Measurements from ENCODE around the gene RCCD1.

Gene RCCD1

DNA sequence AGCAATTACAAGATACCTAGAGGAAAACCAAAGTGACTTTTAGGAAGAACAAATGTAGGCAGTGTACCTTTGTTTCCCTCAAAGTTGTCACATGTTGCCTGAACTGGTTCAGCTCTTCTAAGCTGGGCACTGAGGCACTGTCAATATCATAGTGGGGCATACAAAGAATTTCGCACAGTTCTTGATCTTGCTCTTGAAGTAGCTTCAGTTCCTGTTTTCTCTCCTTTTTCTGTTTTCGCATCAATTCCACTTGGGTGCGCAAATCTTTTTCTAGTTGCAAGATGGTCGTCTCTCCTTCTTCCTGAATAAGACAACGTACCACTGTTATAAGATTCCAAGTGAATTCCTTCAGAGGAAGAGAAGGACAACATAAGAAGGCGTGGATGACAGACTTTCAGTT is 27.0 kb downstream of the RCCD1 start:
- ChIA-PET POLR2A (interaction anchor here (0.9 to 1.4 kb wide), 2 partner anchors 25 to 27 kb away, joined by 3 to 5 read pairs; partner anchors contain the start of gene RCCD1), CTCF (no interaction called here)
- DNase-seq (ENCODE audit: extremely low spot score): no peak
- no peak for TF ChIP-seq SUZ12 (IDR thresholded peaks at IDR 0.05)
- no peak for TF ChIP-seq CTBP1 (IDR thresholded peaks at IDR 0.05; ENCODE audit: borderline replicate concordance)
- TF ChIP-seq ZNF384 (IDR thresholded peaks at IDR 0.05): no peak
- no peak for TF ChIP-seq ELF4 (IDR thresholded peaks at IDR 0.05)
- no peak for TF ChIP-seq SP1 (IDR thresholded peaks at IDR 0.05)
- TF ChIP-seq, protein P1, sequence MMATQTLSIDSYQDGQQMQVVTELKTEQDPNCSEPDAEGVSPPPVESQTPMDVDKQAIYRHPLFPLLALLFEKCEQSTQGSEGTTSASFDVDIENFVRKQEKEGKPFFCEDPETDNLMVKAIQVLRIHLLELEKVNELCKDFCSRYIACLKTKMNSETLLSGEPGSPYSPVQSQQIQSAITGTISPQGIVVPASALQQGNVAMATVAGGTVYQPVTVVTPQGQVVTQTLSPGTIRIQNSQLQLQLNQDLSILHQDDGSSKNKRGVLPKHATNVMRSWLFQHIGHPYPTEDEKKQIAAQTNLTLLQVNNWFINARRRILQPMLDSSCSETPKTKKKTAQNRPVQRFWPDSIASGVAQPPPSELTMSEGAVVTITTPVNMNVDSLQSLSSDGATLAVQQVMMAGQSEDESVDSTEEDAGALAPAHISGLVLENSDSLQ (IDR thresholded peaks at IDR 0.05): no peak
- TF ChIP-seq FOXK2 (IDR thresholded peaks at IDR 0.05): no peak
- no peak for TF ChIP-seq NFRKB (IDR thresholded peaks at IDR 0.05)
- no peak for TF ChIP-seq FOXM1 (IDR thresholded peaks at IDR 0.05; ENCODE audit: borderline replicate concordance)
- no peak for TF ChIP-seq BHLHE40 (IDR thresholded peaks at IDR 0.05; ENCODE audit: borderline replicate concordance)
- no peak for TF ChIP-seq HDGF (IDR thresholded peaks at IDR 0.05; ENCODE audit: borderline replicate concordance)
- no peak for TF ChIP-seq ARNT (IDR thresholded peaks at IDR 0.05)
- TF ChIP-seq TARDBP (IDR thresholded peaks at IDR 0.05): no peak
- TF ChIP-seq FOXA1 (IDR thresholded peaks at IDR 0.05): no peak

DNA sequence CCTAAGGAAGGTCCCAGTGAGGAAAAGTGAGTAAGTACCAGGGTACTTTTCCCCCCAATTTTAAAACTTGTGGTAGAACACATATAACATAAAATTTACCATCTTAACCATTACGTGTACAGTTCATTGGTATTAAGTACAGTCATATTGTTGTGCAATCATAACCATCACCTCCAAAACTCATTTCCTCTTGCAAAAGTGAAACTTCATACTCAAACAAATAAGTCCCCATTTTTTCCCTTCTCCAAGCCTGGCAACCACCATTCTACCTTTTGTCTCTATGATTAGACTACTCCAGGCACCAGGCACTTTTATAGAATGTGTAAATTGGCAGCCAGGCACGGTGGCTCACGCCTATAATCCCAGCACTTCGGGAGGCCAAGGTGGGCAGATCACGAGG is 27.5 kb downstream of the RCCD1 start:
- DNase-seq (ENCODE audit: extremely low spot score): no peak
- CTCF ChIA-PET: interaction anchor here (0.8 kb wide), 1 partner anchor 26 kb away, joined by 3 read pairs; no protein-coding TSS in a partner anchor
- no peak for TF ChIP-seq LEF1 (IDR thresholded peaks at IDR 0.05; ENCODE audit: borderline replicate concordance)
- POLR2A ChIA-PET: no interaction called here

- no peak for TF ChIP-seq NFRKB (IDR thresholded peaks at IDR 0.05)
- TF ChIP-seq TARDBP (IDR thresholded peaks at IDR 0.05): no peak
- TF ChIP-seq FOXK2 (IDR thresholded peaks at IDR 0.05): no peak
- no peak for TF ChIP-seq CTBP1 (IDR thresholded peaks at IDR 0.05; ENCODE audit: borderline replicate concordance)
- no peak for TF ChIP-seq ZNF384 (IDR thresholded peaks at IDR 0.05)
- no peak for TF ChIP-seq SP1 (IDR thresholded peaks at IDR 0.05)
- no peak for TF ChIP-seq L3MBTL2 (conservative IDR thresholded peaks at IDR 0.05)
- no peak for TF ChIP-seq ELF4 (IDR thresholded peaks at IDR 0.05)
- TF ChIP-seq FOXA1 (IDR thresholded peaks at IDR 0.05): no peak
- TF ChIP-seq ARNT (IDR thresholded peaks at IDR 0.05): no peak
- TF ChIP-seq, protein P1 (IDR thresholded peaks at IDR 0.05): no peak
- no peak for TF ChIP-seq LEF1 (IDR thresholded peaks at IDR 0.05; ENCODE audit: borderline replicate concordance)
- TF ChIP-seq SUZ12 (IDR thresholded peaks at IDR 0.05): no peak
- no peak for TF ChIP-seq BHLHE40 (IDR thresholded peaks at IDR 0.05; ENCODE audit: borderline replicate concordance)
- ChIA-PET CTCF (interaction anchor here (1.9 to 2.1 kb wide), 2 partner anchors 30 to 54 kb away, joined by 6 to 8 read pairs; partner anchors contain the start of gene HDDC3), POLR2A (interaction anchor here (1.6 kb wide), 2 partner anchors 33 to 54 kb away, joined by 4 read pairs; partner anchors contain the start of genes HDDC3 and RCCD1)
- DNase-seq (ENCODE audit: extremely low spot score): no peak
These were observed 32.3 kb downstream of the RCCD1 start for GRCh38 chr15:90986790-90987507.

DNA sequence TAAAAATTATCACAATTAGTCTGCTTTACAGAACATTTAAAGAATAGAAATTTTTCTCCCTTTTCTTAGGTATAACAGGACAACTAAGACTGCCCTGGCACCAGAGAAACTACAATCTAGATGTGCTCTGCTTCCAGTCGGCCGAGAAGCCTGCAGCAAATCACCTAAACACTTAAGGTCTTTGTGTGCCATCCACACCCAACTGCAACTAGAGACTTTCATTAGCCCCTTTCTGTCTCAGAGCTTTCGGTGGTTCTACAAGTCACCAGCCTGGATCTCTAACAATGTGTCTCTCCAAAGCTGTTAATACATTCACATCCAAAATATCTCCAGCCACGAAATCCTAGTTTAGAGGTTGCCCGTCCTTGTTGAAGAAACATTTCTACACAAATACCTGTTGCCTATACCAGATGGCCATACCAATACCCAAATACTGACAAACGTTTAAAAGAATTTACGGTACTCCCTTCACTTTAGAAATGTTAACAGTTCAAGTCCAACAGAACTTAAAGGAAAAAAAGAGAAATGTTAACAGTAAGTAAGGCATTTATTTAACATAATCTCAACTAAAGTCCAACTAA is 33.0 kb downstream of the RCCD1 start:
- TF ChIP-seq ELF4 (IDR thresholded peaks at IDR 0.05): no peak
- ChIA-PET CTCF (interaction anchor here (1.9 to 2.1 kb wide), 3 partner anchors 31 to 62 kb away, joined by 4 to 8 read pairs (median 6); partner anchors contain the start of gene HDDC3), POLR2A (interaction anchor here (0.7 to 1.6 kb wide), 5 partner anchors 33 to 84 kb away, joined by 3 to 4 read pairs (median 4); partner anchors contain the start of genes HDDC3 and RCCD1)
- no peak for DNase-seq (ENCODE audit: extremely low spot score)

GRCh38 chr15:90988296-90988695 is 33.6 kb downstream of the RCCD1 start:
- DNase-seq (ENCODE audit: extremely low spot score): no peak
- POLR2A ChIA-PET: interaction anchor here (0.7 to 1.6 kb wide), 4 partner anchors 34 to 84 kb away, joined by 3 to 4 read pairs (median 4); partner anchors contain the start of genes HDDC3 and RCCD1
- CTCF ChIA-PET: interaction anchor here (1.9 to 2.1 kb wide), 3 partner anchors 32 to 61 kb away, joined by 4 to 8 read pairs (median 6); partner anchors contain the start of gene HDDC3
- no peak for TF ChIP-seq TARDBP (IDR thresholded peaks at IDR 0.05)
- TF ChIP-seq SUZ12 (IDR thresholded peaks at IDR 0.05): no peak
- TF ChIP-seq FOXM1 (IDR thresholded peaks at IDR 0.05; ENCODE audit: borderline replicate concordance): no peak
- TF ChIP-seq FOXA1 (IDR thresholded peaks at IDR 0.05): no peak
- no peak for TF ChIP-seq ELF4 (IDR thresholded peaks at IDR 0.05)
- TF ChIP-seq HDGF (IDR thresholded peaks at IDR 0.05; ENCODE audit: borderline replicate concordance): no peak
- no peak for TF ChIP-seq SP1 (IDR thresholded peaks at IDR 0.05)
- no peak for TF ChIP-seq NFRKB (IDR thresholded peaks at IDR 0.05)
- no peak for TF ChIP-seq ZNF384 (IDR thresholded peaks at IDR 0.05)
- no peak for TF ChIP-seq ARNT (IDR thresholded peaks at IDR 0.05)
- no peak for TF ChIP-seq FOXK2 (IDR thresholded peaks at IDR 0.05)
- TF ChIP-seq L3MBTL2 (conservative IDR thresholded peaks at IDR 0.05): no peak
- TF ChIP-seq CTBP1 (IDR thresholded peaks at IDR 0.05; ENCODE audit: borderline replicate concordance): no peak

DNA sequence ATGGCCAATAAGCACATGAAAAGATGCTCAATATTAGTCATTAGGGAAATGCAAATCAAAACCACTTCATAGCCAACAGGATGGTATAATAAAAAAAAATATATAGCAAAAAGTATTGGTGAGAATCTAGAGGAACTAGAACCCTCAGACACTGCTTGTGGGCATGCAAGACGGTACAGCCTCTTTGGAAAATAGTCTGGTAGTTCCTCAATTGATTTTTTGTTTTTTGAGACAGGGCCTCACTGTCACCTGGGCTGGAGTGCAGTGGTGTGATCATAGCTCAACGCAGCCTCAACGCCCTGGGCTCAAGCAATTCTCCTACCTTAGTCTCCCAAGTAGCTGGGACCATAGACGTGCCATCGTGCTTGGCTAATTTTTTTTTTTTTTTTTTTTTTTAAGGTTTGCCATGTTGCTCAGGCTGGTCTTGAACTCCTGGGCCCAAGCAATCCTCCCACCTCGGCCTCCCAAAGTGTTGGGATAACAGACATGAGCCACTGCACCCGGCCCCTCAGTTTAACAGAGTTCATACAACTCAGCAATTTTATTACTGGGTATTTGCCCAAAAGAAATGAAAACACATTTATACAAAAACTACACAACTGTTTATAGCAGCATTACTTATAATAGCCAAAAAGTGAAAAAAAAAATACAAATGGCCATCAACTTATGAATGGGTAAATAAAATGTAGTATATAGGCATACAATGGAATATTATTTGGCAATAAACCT is 34.5 kb downstream of the RCCD1 start:
- POLR2A ChIA-PET: interaction anchor here (1.0 to 1.5 kb wide), 2 partner anchors 31 to 35 kb away, joined by 3 to 4 read pairs; partner anchors contain the start of gene RCCD1
- TF ChIP-seq FOXA1 (IDR thresholded peaks at IDR 0.05) (no peak), ARNT (IDR thresholded peaks at IDR 0.05) (no peak), BHLHE40 (IDR thresholded peaks at IDR 0.05; ENCODE audit: borderline replicate concordance) (no peak), LEF1 (IDR thresholded peaks at IDR 0.05; ENCODE audit: borderline replicate concordance) (no peak), ZNF384 (IDR thresholded peaks at IDR 0.05) (no peak; the same call in 1 of the 2 replicates), NFRKB (IDR thresholded peaks at IDR 0.05) (no peak), L3MBTL2 (conservative IDR thresholded peaks at IDR 0.05) (no peak)
- CTCF ChIA-PET: interaction anchor here (1.9 kb wide), 1 partner anchor 60 kb away, joined by 4 read pairs; no protein-coding TSS in a partner anchor
- no peak for DNase-seq (ENCODE audit: extremely low spot score)

Measured in HEK293T (cell line).